HG03460 (cell line): Measurements from ENCODE around the gene ATP2A3.
"Not testable (repeated sequence)": the region's sequence is repeated elsewhere in the genome, so short reads cannot be mapped to it uniquely, and the experiment has no call there.

Experiments used
- ATAC-seq: cut with Tn5 transposase; IDR thresholded peaks from one replicate; pipeline ENCODE4 v1.9.1; 2021; ENCODE audit not compliant: unreplicated experiment

ATP2A3 gene

DNA sequence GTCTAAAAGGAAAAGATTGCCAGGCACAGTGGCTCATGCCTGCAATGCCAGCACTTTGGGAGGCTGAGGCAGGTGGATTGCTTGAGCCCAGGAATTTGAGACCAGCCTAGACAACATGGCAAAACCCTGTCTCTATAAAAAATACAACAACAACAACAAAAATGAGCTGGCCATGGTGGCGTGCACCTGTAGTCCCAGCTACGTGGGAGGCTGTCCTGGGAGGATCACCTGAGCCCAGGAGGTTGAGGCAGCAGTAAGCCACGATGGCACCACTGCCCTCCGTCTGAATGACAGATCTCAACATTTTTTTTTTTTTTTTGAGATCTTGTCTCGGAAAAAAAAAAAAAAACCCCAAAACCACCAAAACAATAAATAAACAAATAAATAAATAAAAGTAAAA is 28.1 kb upstream of the ATP2A3 start:
- no peak for ATAC-seq

DNA sequence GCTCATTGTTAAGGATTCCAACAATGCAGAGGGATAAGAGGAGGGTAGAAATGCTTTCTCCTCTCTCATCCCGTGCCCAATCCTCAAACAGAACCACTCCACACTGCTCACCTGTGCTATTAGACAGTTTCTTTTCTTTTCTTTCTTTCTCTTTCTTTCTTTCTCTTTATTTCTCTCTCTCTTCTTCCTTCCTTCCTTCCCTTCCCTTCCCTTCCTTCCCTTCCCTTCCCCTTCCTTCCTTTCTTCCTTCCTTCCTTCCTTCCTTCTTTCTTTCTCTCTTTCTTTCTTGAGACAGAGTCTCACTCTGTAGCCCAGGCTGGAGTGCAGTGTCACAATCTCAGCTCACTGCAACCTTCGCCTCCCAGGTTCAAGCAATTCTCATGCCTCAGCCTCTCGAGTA is 27.5 kb upstream of the ATP2A3 start:
- not testable (repeated sequence) for ATAC-seq

GRCh38 chr17:3990386-3991127 is 26.3 kb upstream of the ATP2A3 start:
- no peak for ATAC-seq

GRCh38 chr17:3989041-3989886 is 25.0 kb upstream of the ATP2A3 start:
- no peak for ATAC-seq

GRCh38 chr17:3988297-3989040 is 24.2 kb upstream of the ATP2A3 start:
- ATAC-seq = no peak

- no peak for ATAC-seq
These were observed 22.7 kb upstream of the ATP2A3 start for GRCh38 chr17:3986939-3987335.

DNA sequence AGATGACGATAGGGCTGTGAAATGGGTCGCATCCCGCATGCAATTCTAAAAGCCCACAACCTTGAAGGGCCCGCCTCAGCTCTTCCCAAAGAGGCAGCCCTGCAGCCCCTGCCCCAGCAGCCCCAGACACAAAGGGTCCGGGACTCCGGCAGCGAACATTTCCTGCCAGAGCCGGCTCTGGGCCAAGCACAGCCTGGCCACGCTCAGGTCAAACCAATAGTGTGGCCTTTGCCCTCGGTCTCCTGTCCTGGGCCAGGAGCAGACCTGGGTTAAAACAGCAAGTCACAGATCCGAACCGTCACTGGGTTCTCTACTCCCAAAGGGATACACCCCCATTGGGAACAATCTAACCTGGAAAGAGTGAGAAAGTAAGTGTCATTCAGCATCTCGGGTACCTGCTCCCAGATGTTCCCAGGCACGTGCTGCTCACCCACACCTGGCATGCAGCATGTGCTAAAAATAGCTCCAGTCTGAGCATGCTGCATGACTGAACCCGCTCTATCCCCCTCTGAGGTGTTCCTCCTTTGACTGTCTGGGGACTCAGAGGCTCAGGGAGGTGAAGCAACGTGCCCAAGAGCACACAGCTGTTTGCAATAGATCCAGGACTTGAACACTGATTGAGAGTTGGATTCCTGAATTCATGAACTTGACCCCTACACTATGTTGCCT is 22.2 kb upstream of the ATP2A3 start:
- no peak for ATAC-seq

GRCh38 chr17:3985846-3986245 is 21.6 kb upstream of the ATP2A3 start:
- no peak for ATAC-seq

- no peak for ATAC-seq
These were observed 19.6 kb upstream of the ATP2A3 start for GRCh38 chr17:3983606-3984484.

DNA sequence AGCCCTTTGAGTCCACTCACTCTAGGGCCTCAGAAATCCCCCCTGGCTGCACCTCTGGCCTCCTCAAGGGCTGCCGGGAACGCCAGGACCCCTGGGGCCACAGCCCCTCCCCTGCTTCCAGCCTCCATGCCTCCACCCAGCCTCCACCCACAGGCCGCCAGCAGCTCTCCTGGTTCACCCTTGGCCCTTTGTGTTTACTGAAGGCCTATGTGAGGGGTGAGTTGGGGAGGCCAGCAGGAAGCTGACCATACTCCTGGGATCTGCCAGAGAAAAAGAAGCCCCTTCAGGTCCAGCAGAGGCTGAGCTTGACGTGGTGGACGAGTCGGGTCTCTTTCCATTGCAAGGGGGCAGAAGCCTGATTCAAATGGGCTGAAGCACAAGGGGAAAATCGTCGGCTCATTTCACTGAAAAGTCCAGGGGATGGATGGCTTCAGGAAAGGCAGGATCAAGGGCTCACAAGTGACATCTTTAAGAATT is 18.3 kb upstream of the ATP2A3 start:
- no peak for ATAC-seq

GRCh38 chr17:3982113-3982512 is 17.9 kb upstream of the ATP2A3 start:
- ATAC-seq = no peak

DNA sequence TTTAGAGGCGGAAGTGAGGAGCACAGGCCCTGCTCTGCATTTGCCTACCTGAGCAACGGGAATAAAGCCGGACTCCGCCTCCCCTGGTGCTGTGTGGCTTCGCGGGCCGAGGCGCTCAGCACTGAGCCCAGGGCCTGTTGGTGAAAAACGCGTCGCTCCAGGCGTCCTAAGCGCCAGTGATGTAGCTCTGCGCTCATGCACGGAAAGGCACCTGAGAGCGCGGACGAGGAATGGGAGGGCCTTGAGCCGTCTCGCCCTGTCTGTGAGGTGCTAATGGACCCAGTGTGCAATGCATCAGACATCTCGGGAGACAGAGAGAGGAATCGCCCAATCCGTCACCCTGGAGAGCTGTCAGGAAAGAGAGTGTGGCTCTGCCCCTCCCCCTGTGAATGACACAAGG is 17.2 kb upstream of the ATP2A3 start:
- ATAC-seq = no peak

- ATAC-seq = no peak
These were observed 16.3 kb upstream of the ATP2A3 start for GRCh38 chr17:3980381-3981014.

GRCh38 chr17:3979290-3979611 is 15.0 kb upstream of the ATP2A3 start:
- no peak for ATAC-seq

DNA sequence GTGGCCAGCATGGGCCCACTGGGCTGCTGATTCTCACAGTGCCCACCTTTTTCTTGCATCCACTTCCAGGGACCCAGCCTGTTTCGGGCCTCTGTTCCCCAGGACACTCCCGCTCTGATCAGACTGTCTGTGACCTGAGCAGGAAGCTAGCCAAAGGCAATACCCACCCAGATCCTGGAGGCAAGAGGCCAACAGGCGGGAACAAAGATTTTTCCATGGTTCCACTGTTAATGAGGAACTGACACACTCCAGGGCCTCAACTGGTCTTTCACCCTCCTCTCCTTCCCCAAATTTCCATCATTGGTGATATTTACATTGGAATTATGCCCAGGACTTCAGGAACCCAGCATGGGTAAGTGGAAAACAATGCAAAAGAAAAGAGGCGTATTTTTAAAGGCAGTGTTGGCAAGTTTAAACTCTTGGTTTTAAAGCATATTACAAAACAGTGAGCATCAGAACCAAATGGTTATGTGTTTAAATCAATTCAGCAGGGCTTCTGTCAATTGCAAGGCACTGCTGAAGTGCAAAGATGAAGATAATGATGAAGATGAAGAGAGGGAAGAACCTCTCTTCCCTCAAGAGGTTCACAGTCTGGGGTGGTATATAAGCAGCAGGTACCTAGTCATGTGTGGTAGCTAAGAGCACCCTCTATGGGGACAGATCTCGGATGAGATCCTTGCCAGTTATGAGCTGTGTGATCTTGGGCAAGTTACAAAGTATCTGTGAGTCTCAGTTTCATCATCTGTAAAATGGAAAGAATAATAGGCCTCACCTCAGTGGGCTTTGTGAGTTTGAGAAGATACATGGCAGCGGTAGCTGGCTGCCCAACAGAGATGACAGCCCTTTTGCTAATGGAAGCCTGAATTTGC is 14.4 kb upstream of the ATP2A3 start:
- ATAC-seq = no peak

GRCh38 chr17:3977387-3977786 is 13.2 kb upstream of the ATP2A3 start:
- no peak for ATAC-seq

- ATAC-seq = no peak
These were observed 12.5 kb upstream of the ATP2A3 start for GRCh38 chr17:3976675-3977171.

DNA sequence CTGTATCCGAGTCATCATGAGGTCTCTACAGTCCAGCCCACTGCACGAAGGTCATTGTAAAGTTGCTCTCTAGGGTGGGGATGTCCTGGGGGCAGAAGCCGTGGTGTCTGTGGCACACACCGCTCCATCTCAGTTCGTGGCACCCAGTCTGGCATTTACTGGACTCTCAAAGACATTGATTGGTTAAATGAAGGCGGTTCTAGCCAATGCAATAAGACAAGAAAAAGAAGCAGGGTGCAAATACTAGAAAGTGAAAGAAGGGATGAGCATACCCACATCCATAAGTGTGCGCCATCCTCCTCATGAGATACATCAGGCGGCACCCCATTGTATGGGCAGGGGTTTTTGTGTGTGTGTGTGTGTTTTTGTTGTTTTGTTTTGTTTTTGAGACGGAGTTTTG is 10.7 kb upstream of the ATP2A3 start:
- ATAC-seq = no peak
